AG09309 (cell line): Measurements from ENCODE around the gene CDK4.

ENCODE experiments used
- DNase-seq: peaks from one replicate; pipeline ENCODE4 v3.0.0-alpha.2; 2010; ENCODE audit warnings: low read depth
- H3K4me3 ChIP-seq: 2 replicates; pipeline ENCODE4 v1.5.1; 2011; ENCODE audit warnings: mild to moderate bottlenecking, low read depth, low read length, moderate library complexity; ENCODE audit not compliant: control insufficient read depth
- CTCF ChIP-seq: IDR thresholded peaks from 2 replicates; pipeline ENCODE4 v1.5.1; 2011; ENCODE audit warnings: mild to moderate bottlenecking, low read depth, low read length, inconsistent platforms; ENCODE audit not compliant: insufficient read depth, control insufficient read depth; ENCODE audit errors: missing control alignments

Gene CDK4

GRCh38 chr12:57744777-57745484 is 7.2 kb downstream of the CDK4 start, which contains the start of gene TSPAN31:
TSPAN31 (plus strand) TSS chr12:57745039; CDS start chr12:57745155, 116 bp downstream.
- peak within 1 kb of the TSS; percentile 69 for H3K4me3 ChIP-seq
- DNase-seq = peak; percentile 93
- no peak for TF ChIP-seq CTCF

GRCh38 chr12:57744194-57744776 is 7.8 kb downstream of the CDK4 start:
- TF ChIP-seq CTCF = no peak
- peak; percentile 43 for DNase-seq
- H3K4me3 ChIP-seq = peak overlapping the region; percentile 69

GRCh38 chr12:57743769-57744168 is 8.3 kb downstream of the CDK4 start:
- no peak for DNase-seq
- no peak overlapping the region for H3K4me3 ChIP-seq
- TF ChIP-seq CTCF = no peak

GRCh38 chr12:57741844-57742738 is 10.0 kb downstream of the CDK4 start:
- TF ChIP-seq CTCF = no peak
- no peak for DNase-seq
- H3K4me3 ChIP-seq = no peak overlapping the region

GRCh38 chr12:57741413-57741789 is 10.7 kb downstream of the CDK4 start:
- no peak overlapping the region for H3K4me3 ChIP-seq
- no peak for TF ChIP-seq CTCF

GRCh38 chr12:57740656-57741412 is 11.3 kb downstream of the CDK4 start:
- TF ChIP-seq CTCF = no peak
- no peak overlapping the region for H3K4me3 ChIP-seq
- no peak for DNase-seq

More at GRCh38 chr12:57741413-57741789, 10.7 kb downstream of the CDK4 start:
- no peak for DNase-seq
